ENCODE results near the gene NEDD8.

DNA sequence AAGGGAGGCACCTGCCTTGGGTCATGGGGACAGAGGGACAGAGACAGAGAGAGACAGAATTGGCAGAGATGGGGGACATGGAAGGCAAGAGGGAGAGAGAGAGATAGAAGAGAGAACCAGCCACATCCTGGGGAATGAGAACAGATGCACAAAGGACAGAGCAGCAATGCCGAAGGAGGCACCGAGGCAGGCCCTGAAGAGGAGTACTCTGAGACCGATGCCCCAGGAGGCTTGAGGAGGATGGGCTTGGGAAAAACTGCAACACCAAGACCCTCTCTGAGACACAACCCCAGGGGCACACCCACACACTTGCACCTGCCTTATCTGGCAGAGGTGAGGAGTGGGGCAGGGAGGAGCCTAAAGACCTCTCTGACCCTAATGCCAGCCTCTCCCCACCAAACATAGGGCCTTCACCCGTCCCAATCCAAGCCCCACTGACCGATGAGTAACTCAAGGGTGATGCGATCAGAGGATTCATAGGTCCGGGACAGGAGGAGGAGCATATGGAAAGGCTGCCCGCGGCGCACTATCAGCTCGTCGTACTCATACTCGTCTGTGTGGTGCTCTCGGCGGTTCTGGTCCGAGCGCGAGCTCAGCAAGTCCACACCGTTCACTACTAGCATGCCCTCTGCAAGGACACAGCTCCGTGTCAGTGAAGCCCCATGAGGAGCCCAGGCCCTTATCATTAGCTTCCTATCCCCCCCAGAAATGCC, 29.2 kb upstream of the NEDD8 start:
- TF ChIP-seq, protein P1, sequence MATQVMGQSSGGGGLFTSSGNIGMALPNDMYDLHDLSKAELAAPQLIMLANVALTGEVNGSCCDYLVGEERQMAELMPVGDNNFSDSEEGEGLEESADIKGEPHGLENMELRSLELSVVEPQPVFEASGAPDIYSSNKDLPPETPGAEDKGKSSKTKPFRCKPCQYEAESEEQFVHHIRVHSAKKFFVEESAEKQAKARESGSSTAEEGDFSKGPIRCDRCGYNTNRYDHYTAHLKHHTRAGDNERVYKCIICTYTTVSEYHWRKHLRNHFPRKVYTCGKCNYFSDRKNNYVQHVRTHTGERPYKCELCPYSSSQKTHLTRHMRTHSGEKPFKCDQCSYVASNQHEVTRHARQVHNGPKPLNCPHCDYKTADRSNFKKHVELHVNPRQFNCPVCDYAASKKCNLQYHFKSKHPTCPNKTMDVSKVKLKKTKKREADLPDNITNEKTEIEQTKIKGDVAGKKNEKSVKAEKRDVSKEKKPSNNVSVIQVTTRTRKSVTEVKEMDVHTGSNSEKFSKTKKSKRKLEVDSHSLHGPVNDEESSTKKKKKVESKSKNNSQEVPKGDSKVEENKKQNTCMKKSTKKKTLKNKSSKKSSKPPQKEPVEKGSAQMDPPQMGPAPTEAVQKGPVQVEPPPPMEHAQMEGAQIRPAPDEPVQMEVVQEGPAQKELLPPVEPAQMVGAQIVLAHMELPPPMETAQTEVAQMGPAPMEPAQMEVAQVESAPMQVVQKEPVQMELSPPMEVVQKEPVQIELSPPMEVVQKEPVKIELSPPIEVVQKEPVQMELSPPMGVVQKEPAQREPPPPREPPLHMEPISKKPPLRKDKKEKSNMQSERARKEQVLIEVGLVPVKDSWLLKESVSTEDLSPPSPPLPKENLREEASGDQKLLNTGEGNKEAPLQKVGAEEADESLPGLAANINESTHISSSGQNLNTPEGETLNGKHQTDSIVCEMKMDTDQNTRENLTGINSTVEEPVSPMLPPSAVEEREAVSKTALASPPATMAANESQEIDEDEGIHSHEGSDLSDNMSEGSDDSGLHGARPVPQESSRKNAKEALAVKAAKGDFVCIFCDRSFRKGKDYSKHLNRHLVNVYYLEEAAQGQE (tag by site-specific recombination; IDR thresholded peaks at IDR 0.05) = no peak
- TF ChIP-seq, protein P2, sequence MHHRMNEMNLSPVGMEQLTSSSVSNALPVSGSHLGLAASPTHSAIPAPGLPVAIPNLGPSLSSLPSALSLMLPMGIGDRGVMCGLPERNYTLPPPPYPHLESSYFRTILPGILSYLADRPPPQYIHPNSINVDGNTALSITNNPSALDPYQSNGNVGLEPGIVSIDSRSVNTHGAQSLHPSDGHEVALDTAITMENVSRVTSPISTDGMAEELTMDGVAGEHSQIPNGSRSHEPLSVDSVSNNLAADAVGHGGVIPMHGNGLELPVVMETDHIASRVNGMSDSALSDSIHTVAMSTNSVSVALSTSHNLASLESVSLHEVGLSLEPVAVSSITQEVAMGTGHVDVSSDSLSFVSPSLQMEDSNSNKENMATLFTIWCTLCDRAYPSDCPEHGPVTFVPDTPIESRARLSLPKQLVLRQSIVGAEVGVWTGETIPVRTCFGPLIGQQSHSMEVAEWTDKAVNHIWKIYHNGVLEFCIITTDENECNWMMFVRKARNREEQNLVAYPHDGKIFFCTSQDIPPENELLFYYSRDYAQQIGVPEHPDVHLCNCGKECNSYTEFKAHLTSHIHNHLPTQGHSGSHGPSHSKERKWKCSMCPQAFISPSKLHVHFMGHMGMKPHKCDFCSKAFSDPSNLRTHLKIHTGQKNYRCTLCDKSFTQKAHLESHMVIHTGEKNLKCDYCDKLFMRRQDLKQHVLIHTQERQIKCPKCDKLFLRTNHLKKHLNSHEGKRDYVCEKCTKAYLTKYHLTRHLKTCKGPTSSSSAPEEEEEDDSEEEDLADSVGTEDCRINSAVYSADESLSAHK (tag by site-specific recombination; IDR thresholded peaks at IDR 0.05) = no peak

Data from HEK293 (cell line).